Activated CD8-positive, alpha-beta memory T cell treated with anti-CD3 and anti-CD28 coated beads, Interleukin-2, amount 50 U/mL, for 4 hours (primary cell): ENCODE data around the gene PSMA6.
"Not testable (repeated sequence)": the region's sequence is repeated elsewhere in the genome, so short reads cannot be mapped to it uniquely, and the experiment has no call there.

ENCODE experiments used
- DNase-seq: peaks from one replicate; pipeline ENCODE4 v3.0.0-alpha.2; 2020

PSMA6 gene

GRCh38 chr14:35331605-35332516 lies 39.7 kb downstream of the PSMA6 start:
- no peak for DNase-seq

- peak; percentile 41 for DNase-seq
Measured at GRCh38 chr14:35332517-35333263, 40.5 kb downstream of the PSMA6 start.

- DNase-seq: no peak
Measured at GRCh38 chr14:35333264-35333730, 41.1 kb downstream of the PSMA6 start.

GRCh38 chr14:35333797-35334743 lies 41.9 kb downstream of the PSMA6 start:
- peak; percentile 39 for DNase-seq

- DNase-seq: no peak
Measured at GRCh38 chr14:35335388-35336092, 43.4 kb downstream of the PSMA6 start.

- not testable (repeated sequence) for DNase-seq
Measured at GRCh38 chr14:35336171-35336493, 44.0 kb downstream of the PSMA6 start.

GRCh38 chr14:35336494-35337268 lies 44.5 kb downstream of the PSMA6 start:
- no peak for DNase-seq

GRCh38 chr14:35337269-35338255 lies 45.4 kb downstream of the PSMA6 start:
- no peak for DNase-seq

GRCh38 chr14:35338731-35339405 lies 46.7 kb downstream of the PSMA6 start:
- no peak for DNase-seq

GRCh38 chr14:35339761-35340406 lies 47.7 kb downstream of the PSMA6 start:
- no peak for DNase-seq

- DNase-seq: no peak
Measured at GRCh38 chr14:35340616-35341453, 48.7 kb downstream of the PSMA6 start.

GRCh38 chr14:35341454-35341750 lies 49.2 kb downstream of the PSMA6 start:
- DNase-seq: no peak

GRCh38 chr14:35341751-35342488 lies 49.7 kb downstream of the PSMA6 start:
- no peak for DNase-seq

- no peak for DNase-seq
Measured at GRCh38 chr14:35342489-35343010, 50.4 kb downstream of the PSMA6 start.

- no peak for DNase-seq
Measured at GRCh38 chr14:35343702-35344101, 51.5 kb downstream of the PSMA6 start.

GRCh38 chr14:35344107-35344807 lies 52.1 kb downstream of the PSMA6 start:
- DNase-seq: no peak
